ENCODE measurements around the gene FAM13C. TPM values are rescaled to one million over a fixed set of nuclear protein-coding genes. Genes with fewer than 3 reads are reported as not detected.

The FAM13C gene
- total RNA-seq, 2 experiments from 2014 or later: not detected

DNA sequence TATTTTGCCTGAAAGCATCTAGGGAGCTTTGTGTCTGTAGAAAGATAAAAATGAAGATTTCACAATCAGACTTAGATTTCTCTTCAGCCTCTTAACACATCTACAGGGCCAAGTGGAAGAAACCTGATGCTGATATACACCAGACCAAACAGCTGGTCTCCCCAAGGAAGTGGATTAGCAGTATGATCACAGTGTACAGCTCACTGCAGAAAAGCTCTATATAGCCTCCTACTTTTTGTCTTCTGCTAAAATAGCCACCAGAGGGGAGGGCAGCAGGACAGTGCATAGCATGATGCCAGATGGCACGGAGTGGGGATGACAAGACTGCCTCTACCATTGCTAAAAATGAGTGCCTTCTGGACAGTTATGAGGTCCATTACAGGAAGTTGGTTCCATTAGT, 16.0 kb downstream of the FAM13C start:
- Mint-ChIP-seq H3K9me3 (no peaks in the 10 kb centered on the region), H3K36me3 (ENCODE audit: low read depth) (no peaks in the 10 kb centered on the region), H3K27ac (no peak overlapping the region), H3K4me1 (no peaks in the 10 kb centered on the region), H3K4me3 (no peak overlapping the region), H3K27me3 (no peaks in the 10 kb centered on the region)
- no peak for DNase-seq
- ChIA-PET CTCF (no interaction called here), POLR2A (no interaction called here)

DNA sequence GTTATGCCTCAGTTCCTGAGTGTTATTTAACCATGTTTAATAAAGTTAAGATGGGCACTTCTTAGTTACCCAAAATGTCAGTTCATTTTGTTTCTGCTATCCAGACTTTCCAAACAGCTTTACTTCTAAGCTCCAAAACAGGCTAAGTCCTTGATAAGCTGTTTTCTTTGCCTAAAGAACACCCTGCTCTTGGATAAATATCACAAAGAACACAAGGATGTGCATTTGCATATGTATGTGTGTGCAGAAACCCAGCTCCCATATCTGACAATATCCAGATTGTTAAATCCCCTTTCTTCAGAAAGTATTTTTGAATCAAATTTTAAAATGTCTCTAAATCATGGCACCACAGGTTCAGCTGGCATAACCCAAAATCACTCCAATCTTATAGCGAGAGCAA, 19.6 kb downstream of the FAM13C start:
- H3K36me3 Mint-ChIP-seq (ENCODE audit: low read depth): no peaks in the 10 kb centered on the region
- no peak overlapping the region for H3K4me3 Mint-ChIP-seq
- no peak for DNase-seq
- POLR2A ChIA-PET: no interaction called here
- H3K9me3 Mint-ChIP-seq: no peaks in the 10 kb centered on the region
- CTCF ChIA-PET: no interaction called here
- H3K4me1 Mint-ChIP-seq: no peaks in the 10 kb centered on the region
- H3K27ac Mint-ChIP-seq: no peak overlapping the region
- H3K27me3 Mint-ChIP-seq: no peaks in the 10 kb centered on the region

DNA sequence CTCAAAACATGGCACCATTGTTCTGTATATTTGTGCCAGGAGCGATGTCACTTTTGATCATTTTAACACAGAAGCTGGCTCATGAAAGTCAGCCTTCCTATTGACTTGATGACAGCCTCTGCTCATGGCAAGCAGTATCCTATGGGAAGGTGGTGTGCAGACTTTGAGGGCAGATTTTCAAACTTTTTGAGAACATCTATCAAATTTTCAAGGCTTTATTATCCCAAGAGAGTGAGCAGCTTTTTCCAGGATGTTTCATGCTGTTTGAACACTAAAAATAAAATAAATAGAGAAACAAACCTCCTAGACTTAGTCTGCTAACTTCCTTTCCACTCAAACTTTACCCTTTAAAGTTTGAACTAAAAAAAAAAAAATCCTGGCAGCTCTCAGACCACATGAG, 20.3 kb downstream of the FAM13C start:
- no peak overlapping the region for H3K27ac Mint-ChIP-seq
- no peak overlapping the region for H3K4me3 Mint-ChIP-seq
- H3K4me1 Mint-ChIP-seq: no peaks in the 10 kb centered on the region
- no peak for DNase-seq
- H3K9me3 Mint-ChIP-seq: no peaks in the 10 kb centered on the region
- ChIA-PET POLR2A (no interaction called here), CTCF (interaction anchor here (1.1 kb wide), 1 partner anchor 21 kb away, joined by 3 read pairs; no protein-coding TSS in a partner anchor)
- no peaks in the 10 kb centered on the region for H3K36me3 Mint-ChIP-seq (ENCODE audit: low read depth)
- no peaks in the 10 kb centered on the region for H3K27me3 Mint-ChIP-seq

- no peaks in the 10 kb centered on the region for H3K27me3 Mint-ChIP-seq
- no peak overlapping the region for H3K27ac Mint-ChIP-seq
- CTCF ChIA-PET: no interaction called here
- POLR2A ChIA-PET: no interaction called here
- DNase-seq: no peak
- no peaks in the 10 kb centered on the region for H3K9me3 Mint-ChIP-seq
- no peaks in the 10 kb centered on the region for H3K4me1 Mint-ChIP-seq
- no peak overlapping the region for H3K4me3 Mint-ChIP-seq
- no peaks in the 10 kb centered on the region for H3K36me3 Mint-ChIP-seq (ENCODE audit: low read depth)
These were observed 22.1 kb downstream of the FAM13C start for GRCh38 chr10:59340285-59340684.

DNA sequence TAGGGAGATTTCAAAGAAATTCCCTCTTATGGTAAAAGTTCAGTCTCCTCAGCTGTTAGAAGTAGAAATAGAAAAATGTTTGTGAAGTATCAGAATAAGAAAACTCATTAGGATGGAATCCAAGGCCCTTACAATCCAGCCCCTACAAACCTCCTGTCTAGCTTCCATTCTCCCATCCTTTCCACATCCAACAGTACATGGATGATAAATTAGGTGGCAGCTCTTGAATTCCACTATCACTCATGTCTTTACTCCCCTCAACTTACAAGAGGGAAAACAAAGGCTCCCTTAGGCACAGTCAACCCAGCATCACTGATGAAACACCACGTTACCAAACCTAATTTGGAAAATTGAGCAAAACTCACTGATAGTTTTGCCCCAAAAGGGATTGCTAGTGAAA, 23.0 kb downstream of the FAM13C start:
- Mint-ChIP-seq H3K4me1 (no peaks in the 10 kb centered on the region), H3K9me3 (no peaks in the 10 kb centered on the region)
- CTCF ChIA-PET: no interaction called here

GRCh38 chr10:59337201-59337652, 25.1 kb downstream of the FAM13C start:
- no peak overlapping the region for H3K27ac Mint-ChIP-seq
- no peak overlapping the region for H3K4me3 Mint-ChIP-seq
- no peaks in the 10 kb centered on the region for H3K36me3 Mint-ChIP-seq (ENCODE audit: low read depth)
- POLR2A ChIA-PET: no interaction called here
- CTCF ChIA-PET: no interaction called here
- H3K27me3 Mint-ChIP-seq: no peaks in the 10 kb centered on the region
- DNase-seq: no peak
- no peaks in the 10 kb centered on the region for H3K4me1 Mint-ChIP-seq
- no peaks in the 10 kb centered on the region for H3K9me3 Mint-ChIP-seq

More for the DNA sequence above, 23.0 kb downstream of the FAM13C start:
- DNase-seq: no peak
- H3K27ac Mint-ChIP-seq: no peak overlapping the region
- no peaks in the 10 kb centered on the region for H3K36me3 Mint-ChIP-seq (ENCODE audit: low read depth)
- no peaks in the 10 kb centered on the region for H3K27me3 Mint-ChIP-seq
- H3K4me3 Mint-ChIP-seq: no peak overlapping the region
- POLR2A ChIA-PET: no interaction called here

GRCh38 chr10:59336632-59337031, 25.7 kb downstream of the FAM13C start:
- H3K4me1 Mint-ChIP-seq: no peaks in the 10 kb centered on the region
- no peaks in the 10 kb centered on the region for H3K36me3 Mint-ChIP-seq (ENCODE audit: low read depth)
- no peak overlapping the region for H3K27ac Mint-ChIP-seq
- no peak overlapping the region for H3K4me3 Mint-ChIP-seq
- H3K9me3 Mint-ChIP-seq: no peaks in the 10 kb centered on the region
- POLR2A ChIA-PET: no interaction called here
- DNase-seq: no peak
- CTCF ChIA-PET: no interaction called here
- H3K27me3 Mint-ChIP-seq: no peaks in the 10 kb centered on the region

DNA sequence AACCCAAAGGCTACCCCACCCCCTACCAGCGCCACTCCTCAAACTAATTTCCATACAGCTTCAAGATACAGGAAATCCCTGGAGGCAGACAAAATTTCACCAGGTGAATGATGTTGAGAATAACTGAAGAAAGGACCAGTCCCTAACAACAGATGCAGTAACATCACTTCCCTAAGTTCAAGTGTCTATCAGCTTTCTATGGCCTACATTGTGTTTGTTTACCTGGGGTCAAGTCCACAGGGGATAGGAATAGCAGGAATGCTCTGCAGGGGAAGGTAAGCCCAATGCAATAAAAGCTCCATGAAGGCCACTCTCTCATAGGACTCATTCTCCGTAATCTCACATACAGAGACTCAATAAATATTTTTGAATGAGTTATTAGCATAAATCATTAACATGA, 26.9 kb downstream of the FAM13C start:
- H3K36me3 Mint-ChIP-seq (ENCODE audit: low read depth): no peaks in the 10 kb centered on the region
- POLR2A ChIA-PET: no interaction called here
- H3K4me3 Mint-ChIP-seq: no peak overlapping the region
- no peak for DNase-seq
- CTCF ChIA-PET: interaction anchor here (1.2 kb wide), 1 partner anchor 28 kb away, joined by 3 read pairs; no protein-coding TSS in a partner anchor
- no peaks in the 10 kb centered on the region for H3K9me3 Mint-ChIP-seq
- no peaks in the 10 kb centered on the region for H3K27me3 Mint-ChIP-seq
- H3K27ac Mint-ChIP-seq: no peak overlapping the region
- no peaks in the 10 kb centered on the region for H3K4me1 Mint-ChIP-seq

DNA sequence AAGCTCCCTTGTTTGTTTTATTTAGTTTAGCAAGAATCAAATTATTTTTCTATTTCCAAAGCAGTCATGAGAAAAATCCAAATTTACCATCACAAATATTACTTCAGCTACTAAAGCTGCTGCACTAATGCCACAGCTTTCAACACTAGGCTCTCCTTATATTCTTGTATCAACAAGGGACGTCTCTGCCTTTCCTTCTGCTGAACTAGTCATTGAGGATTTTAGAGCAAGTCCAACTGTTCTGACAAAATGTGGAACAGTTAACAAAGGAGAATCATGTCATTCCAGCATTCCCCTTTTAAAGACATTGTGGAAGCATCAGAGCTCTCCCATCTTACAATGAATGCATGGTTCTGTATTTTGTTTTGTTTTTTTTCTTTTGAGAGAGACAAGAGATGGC, 28.6 kb downstream of the FAM13C start:
- ChIA-PET CTCF (no interaction called here), POLR2A (no interaction called here)
- Mint-ChIP-seq H3K9me3 (no peaks in the 10 kb centered on the region), H3K36me3 (ENCODE audit: low read depth) (no peaks in the 10 kb centered on the region), H3K4me3 (no peak overlapping the region), H3K4me1 (no peaks in the 10 kb centered on the region), H3K27ac (no peak overlapping the region), H3K27me3 (no peaks in the 10 kb centered on the region)
- no peak for DNase-seq

DNA sequence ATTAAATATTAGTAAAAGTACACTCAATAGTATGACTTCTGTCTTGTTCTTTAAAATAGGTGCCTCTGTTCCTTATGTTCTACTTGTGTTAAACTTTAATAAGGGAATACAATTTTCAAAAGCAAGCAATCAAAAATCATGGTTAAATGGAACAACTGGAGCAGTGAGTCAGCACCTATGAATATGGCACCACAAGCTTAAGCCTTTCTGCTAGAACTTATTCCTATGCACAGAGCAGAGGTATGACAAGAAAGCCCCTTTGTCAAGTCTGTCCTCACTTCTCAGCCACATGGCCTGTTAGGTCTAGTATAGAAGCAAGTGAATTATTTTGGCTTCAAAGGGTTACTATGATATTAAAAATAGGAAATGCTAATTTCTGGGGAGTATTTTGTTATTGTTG, 29.8 kb downstream of the FAM13C start:
- no peaks in the 10 kb centered on the region for H3K27me3 Mint-ChIP-seq
- POLR2A ChIA-PET: no interaction called here
- H3K27ac Mint-ChIP-seq: no peak overlapping the region
- CTCF ChIA-PET: no interaction called here
- H3K36me3 Mint-ChIP-seq (ENCODE audit: low read depth): no peaks in the 10 kb centered on the region
- no peaks in the 10 kb centered on the region for H3K9me3 Mint-ChIP-seq
- no peak for DNase-seq
- H3K4me3 Mint-ChIP-seq: no peak overlapping the region
- no peaks in the 10 kb centered on the region for H3K4me1 Mint-ChIP-seq

- H3K9me3 Mint-ChIP-seq: no peaks in the 10 kb centered on the region
- ChIA-PET CTCF (no interaction called here), POLR2A (no interaction called here)
- no peak overlapping the region for H3K4me3 Mint-ChIP-seq
- H3K36me3 Mint-ChIP-seq (ENCODE audit: low read depth): no peaks in the 10 kb centered on the region
- no peak overlapping the region for H3K27ac Mint-ChIP-seq
- DNase-seq: no peak
- no peaks in the 10 kb centered on the region for H3K4me1 Mint-ChIP-seq
- no peaks in the 10 kb centered on the region for H3K27me3 Mint-ChIP-seq
These were observed 30.7 kb downstream of the FAM13C start for GRCh38 chr10:59331661-59332060.

DNA sequence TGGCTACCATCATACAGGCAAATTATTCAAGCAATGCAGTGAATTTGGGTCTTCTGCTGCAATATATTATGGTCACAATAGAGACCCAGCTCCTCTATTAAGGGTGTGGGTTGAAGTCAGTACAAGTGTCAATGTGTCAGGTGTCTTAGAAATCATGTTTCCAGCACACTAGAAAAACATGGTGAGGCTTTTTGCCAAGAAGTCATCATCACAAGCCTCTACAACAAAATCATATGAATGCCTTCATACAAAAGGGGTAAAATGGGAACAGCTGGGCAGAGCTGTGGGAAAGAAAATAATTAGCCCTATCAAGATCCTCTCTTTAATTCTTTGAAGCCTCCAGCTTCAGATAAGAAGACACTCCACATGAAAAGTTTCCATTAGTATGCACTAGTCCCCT, 37.2 kb downstream of the FAM13C start:
- CTCF ChIA-PET: no interaction called here
- no peak for DNase-seq
- Mint-ChIP-seq H3K9me3 (no peaks in the 10 kb centered on the region), H3K27ac (no peak overlapping the region), H3K4me1 (no peaks in the 10 kb centered on the region), H3K36me3 (ENCODE audit: low read depth) (no peaks in the 10 kb centered on the region), H3K27me3 (no peaks in the 10 kb centered on the region), H3K4me3 (no peak overlapping the region)
- POLR2A ChIA-PET: no interaction called here

DNA sequence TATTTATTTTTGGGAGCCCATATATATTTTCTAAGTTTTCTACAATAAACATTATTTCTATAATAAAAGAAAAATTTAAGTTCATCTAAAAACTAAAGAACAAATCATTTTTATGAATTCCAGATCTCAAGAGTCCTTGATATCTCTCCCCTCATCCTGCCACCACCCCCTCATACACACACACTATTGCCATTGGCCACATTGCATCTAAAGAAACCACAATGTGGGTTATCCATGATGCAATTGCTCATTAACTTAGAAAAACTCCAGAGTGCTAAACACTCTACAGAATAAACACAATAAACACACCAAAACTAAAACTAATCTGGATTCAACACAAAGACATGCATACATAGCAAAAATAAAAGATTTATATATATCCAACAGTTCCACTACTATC, 37.8 kb downstream of the FAM13C start:
- Mint-ChIP-seq H3K36me3 (ENCODE audit: low read depth) (no peaks in the 10 kb centered on the region), H3K4me3 (no peak overlapping the region), H3K9me3 (no peaks in the 10 kb centered on the region), H3K4me1 (no peaks in the 10 kb centered on the region), H3K27ac (no peak overlapping the region), H3K27me3 (no peaks in the 10 kb centered on the region)
- CTCF ChIA-PET: no interaction called here
- POLR2A ChIA-PET: no interaction called here
- no peak for DNase-seq

DNA sequence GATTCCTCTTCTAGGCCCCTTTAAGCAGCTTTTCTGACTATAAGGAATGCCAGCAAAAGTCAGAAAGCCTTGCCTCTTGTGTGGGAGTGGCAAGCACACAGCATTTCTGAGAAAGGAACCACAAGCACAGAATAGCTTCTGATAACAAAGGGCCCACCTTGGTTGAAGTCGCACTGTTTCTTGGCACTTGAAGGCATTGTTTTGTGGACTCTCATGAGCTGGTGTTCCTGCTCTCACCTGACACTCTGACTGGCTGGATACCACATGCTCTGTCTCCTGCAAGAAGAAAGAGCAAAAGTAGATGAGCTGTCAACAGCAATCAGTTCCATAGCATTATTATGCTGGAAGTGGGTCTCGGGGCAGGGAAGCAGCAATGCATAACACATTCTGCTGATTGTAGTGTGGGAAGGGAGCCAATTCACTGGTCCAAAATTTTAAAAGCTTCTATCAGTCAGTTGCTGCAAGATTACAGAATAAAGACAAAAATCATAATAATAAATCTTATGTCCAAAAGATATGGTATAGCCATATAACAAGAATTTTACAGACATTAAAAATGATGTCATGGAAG, 38.4 kb downstream of the FAM13C start:
- DNase-seq: no peak
- POLR2A ChIA-PET: no interaction called here
- Mint-ChIP-seq H3K27ac (no peak overlapping the region), H3K36me3 (ENCODE audit: low read depth) (no peaks in the 10 kb centered on the region), H3K4me1 (no peaks in the 10 kb centered on the region), H3K27me3 (no peaks in the 10 kb centered on the region), H3K4me3 (no peak overlapping the region), H3K9me3 (no peaks in the 10 kb centered on the region)
- CTCF ChIA-PET: no interaction called here

All from activated CD4-positive, alpha-beta T cell treated with anti-CD3 and anti-CD28 coated beads, Interleukin-2, amount 10 ng/mL, durations not matched to agents 7 days and 5 days (primary cell).